Skeletal muscle satellite cell (primary cell): Measurements from ENCODE around the gene PRH1.

Experiments
- H3K27me3 ChIP-seq: 2 replicates; pipeline ENCODE4 v1.7.0; 2013; ENCODE audit warnings: low read length; ENCODE audit not compliant: control insufficient read depth, insufficient read depth
- H3K36me3 ChIP-seq: 2 replicates; pipeline ENCODE4 v1.7.0; 2013; ENCODE audit warnings: mild to moderate bottlenecking, control low read depth, low read length; ENCODE audit not compliant: insufficient read depth
- H3K4me1 ChIP-seq: 2 replicates; pipeline ENCODE4 v1.7.0; 2013; ENCODE audit warnings: low read length; ENCODE audit not compliant: control insufficient read depth, insufficient read depth
- H3K4me2 ChIP-seq: 2 replicates; pipeline ENCODE4 v1.7.0; 2013; ENCODE audit warnings: mild to moderate bottlenecking, low read length
- H3K4me3 ChIP-seq: 2 replicates; pipeline ENCODE4 v1.7.0; 2013; ENCODE audit warnings: low read length
- H3K9ac ChIP-seq: 2 replicates; pipeline ENCODE4 v1.7.0; 2013; ENCODE audit warnings: mild to moderate bottlenecking, low read depth, low read length, moderate library complexity
- H3K9me3 ChIP-seq: replicated peaks from 2 replicates; pipeline ENCODE4 v1.7.0; 2013; ENCODE audit warnings: mild to moderate bottlenecking, control low read depth, low read length

The PRH1 gene

DNA sequence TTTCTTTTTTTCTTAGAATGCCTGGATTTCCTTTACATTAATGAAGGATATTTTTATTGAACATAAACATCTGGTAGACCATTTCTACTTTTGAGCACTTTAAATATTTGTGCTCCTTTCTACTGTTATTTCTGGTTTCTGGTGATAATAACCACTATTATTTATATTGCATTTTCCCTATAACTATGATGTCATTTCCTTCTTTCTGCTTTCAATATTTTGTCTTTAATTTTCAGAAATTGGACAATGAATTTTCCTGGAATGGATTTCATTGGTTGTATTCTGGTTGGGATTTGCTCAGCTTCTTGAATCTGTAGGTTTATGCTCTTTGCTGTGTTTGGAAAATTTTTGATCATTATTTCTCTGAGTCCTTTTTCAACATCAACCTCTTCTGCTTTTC is 5.2 kb upstream of the PRH1 start:
- no peak overlapping the region for H3K4me2 ChIP-seq
- no peaks in the 10 kb centered on the region for H3K27me3 ChIP-seq
- H3K4me1 ChIP-seq, result no peaks in the 10 kb centered on the region
- no peak overlapping the region for H3K4me3 ChIP-seq
- no peaks in the 10 kb centered on the region for H3K36me3 ChIP-seq
- no peak overlapping the region for H3K9ac ChIP-seq
- H3K9me3 ChIP-seq, result no peaks in the 10 kb centered on the region

DNA sequence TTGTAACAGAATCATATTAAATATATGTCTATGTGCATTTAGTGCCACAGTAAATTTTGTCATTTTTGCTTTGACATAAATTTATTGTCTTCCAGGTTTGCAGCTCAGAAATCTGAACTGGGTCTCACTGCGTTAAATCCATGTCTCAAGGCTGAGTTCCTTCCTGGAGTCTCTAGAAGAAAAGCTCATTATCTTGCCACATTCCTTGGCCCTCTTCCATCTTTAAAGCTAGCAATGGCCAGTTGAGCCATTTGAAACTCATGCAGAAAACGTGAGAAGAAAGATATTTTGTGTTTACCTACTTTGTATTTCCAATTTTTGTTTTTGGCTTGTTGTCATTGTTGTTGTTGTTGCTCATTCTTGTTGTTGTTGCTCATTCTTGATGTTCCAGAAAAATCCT is 10.7 kb downstream of the PRH1 start:
- Histone ChIP-seq H3K4me2 (no peak overlapping the region), H3K27me3 (no peaks in the 10 kb centered on the region), H3K9me3 (no peaks in the 10 kb centered on the region), H3K4me1 (no peaks in the 10 kb centered on the region), H3K9ac (no peak overlapping the region), H3K4me3 (no peak overlapping the region), H3K36me3 (no peaks in the 10 kb centered on the region)

DNA sequence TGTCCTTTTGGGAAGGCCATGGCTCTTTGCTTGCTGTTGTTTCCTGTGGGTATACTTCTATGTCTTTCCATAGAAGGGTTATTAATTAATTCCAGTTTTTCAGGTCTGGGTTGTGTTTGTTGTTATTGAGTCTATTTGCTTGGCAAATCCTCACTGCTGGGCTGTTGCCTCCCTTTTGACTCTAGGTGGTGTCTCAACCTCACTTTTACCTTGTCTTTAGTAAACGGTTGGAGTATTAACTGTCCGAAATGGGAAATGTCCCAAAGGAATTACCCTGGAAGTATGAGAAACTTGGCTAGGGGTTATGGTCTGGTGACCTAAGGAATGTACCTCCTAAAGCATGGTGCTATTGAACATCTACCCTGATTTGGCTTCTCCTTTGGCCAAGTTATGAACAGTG is 16.7 kb downstream of the PRH1 start:
- H3K36me3 ChIP-seq, result no peaks in the 10 kb centered on the region
- H3K27me3 ChIP-seq, result no peaks in the 10 kb centered on the region
- H3K9me3 ChIP-seq, result no peaks in the 10 kb centered on the region
- H3K4me2 ChIP-seq, result no peak overlapping the region
- no peak overlapping the region for H3K4me3 ChIP-seq
- H3K9ac ChIP-seq, result no peak overlapping the region
- H3K4me1 ChIP-seq, result no peaks in the 10 kb centered on the region

DNA sequence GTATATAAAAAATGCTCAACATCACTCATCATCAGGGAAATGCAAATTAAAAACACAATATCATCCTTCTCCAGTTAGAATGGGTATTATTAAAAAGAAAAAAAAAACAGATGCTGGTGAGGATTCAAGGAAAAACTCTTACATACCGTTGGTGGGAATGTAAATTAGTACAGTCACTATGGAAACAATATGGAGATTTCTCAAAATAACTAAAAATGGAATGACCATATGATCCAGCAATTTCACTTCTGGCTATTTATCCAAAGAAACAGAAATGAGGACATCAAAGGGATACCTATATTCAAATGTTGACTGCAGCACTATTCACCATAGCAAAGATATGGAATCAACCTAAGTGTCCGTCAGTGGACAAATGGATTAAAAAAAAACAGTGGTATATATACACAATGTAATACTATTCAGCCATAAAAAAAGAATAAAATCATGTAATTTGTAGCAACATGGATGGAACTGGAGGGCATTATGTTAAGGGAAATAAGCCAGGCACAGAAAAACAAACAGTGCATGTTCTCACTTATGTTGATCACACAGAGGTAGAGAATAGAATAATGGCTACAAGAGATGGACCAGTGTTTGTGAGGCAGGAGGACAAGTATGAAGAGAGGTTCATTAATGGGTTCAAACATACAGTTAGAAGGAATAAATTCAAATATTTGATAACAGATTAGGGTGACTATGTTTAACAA is 20.4 kb downstream of the PRH1 start:
- Histone ChIP-seq H3K4me3 (no peak overlapping the region), H3K4me2 (no peak overlapping the region)

DNA sequence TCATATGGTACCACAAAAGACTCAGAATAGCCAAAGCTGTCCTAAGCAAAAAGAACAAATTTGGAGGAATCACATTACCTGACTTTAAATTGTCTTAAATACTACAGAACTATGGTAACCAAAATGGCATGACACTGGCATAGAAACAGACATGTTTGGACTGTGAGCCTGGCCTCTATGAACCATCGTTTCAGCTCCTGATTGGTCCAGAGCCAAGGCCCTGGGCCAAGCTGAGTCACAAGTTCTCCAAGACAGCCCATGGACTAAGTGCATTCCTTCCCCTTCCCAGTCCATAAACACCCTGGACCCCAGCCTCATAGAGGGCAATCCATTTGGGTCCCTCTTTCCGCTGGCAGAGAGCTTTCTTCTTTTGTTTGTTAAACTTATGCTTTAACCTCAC is 22.7 kb downstream of the PRH1 start:
- H3K4me2 ChIP-seq, result no peak overlapping the region
- H3K9ac ChIP-seq, result no peak overlapping the region
- no peak overlapping the region for H3K4me3 ChIP-seq
- H3K36me3 ChIP-seq, result no peaks in the 10 kb centered on the region
- H3K27me3 ChIP-seq, result no peaks in the 10 kb centered on the region
- H3K4me1 ChIP-seq, result no peaks in the 10 kb centered on the region
- H3K9me3 ChIP-seq, result no peaks in the 10 kb centered on the region

More for the DNA sequence above, 20.4 kb downstream of the PRH1 start:
- H3K9me3 ChIP-seq, result no peaks in the 10 kb centered on the region
- H3K36me3 ChIP-seq, result no peaks in the 10 kb centered on the region
- no peaks in the 10 kb centered on the region for H3K4me1 ChIP-seq
- H3K9ac ChIP-seq, result no peak overlapping the region
- no peaks in the 10 kb centered on the region for H3K27me3 ChIP-seq

DNA sequence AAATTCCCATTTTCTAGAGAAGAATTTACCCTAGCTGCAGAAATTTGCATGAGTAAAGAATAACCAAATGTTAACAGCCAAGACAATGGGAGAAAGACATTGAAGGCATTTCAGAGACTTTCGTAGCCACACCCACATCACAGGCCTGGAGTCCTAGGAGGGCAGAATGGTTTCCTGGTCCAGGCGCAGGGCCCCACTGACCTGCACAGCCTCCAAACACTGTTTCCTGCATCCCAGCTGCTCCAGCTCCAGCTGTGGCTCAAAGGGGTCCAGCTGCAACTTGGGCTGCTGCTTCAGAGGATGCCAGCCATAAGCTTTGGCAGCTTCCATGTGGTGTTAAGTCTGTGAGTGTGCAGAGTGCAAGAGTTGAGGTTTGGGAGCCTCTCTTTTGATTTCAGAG is 28.2 kb downstream of the PRH1 start:
- Histone ChIP-seq H3K4me2 (no peak overlapping the region), H3K9ac (no peak overlapping the region), H3K36me3 (no peaks in the 10 kb centered on the region), H3K4me1 (peaks cover 6% of the 10 kb centered on the region), H3K9me3 (no peaks in the 10 kb centered on the region), H3K4me3 (no peak overlapping the region), H3K27me3 (no peaks in the 10 kb centered on the region)

DNA sequence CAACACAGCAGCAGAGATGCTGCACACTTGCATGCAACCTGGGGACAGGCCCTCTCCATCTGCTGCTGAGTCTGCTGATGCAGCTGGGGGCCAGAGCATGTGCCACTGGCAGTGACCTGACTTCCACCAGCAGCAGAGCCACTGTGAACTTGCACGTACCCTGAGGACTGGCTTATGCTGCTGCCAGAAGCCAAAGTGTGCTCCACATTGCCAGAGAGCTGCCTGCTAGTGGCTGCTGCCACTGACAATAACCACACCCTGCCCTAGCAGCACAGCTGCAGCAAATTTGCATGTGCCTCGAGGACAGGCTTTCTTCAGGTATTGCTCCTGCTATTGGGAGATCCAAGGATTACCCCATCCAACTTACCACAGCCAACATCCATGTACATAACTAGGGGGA is 30.3 kb downstream of the PRH1 start:
- no peaks in the 10 kb centered on the region for H3K36me3 ChIP-seq
- no peak overlapping the region for H3K9ac ChIP-seq
- no peaks in the 10 kb centered on the region for H3K9me3 ChIP-seq
- H3K27me3 ChIP-seq, result no peaks in the 10 kb centered on the region
- H3K4me2 ChIP-seq, result no peak overlapping the region
- no peak overlapping the region for H3K4me3 ChIP-seq
- peaks cover 6% of the 10 kb centered on the region for H3K4me1 ChIP-seq

DNA sequence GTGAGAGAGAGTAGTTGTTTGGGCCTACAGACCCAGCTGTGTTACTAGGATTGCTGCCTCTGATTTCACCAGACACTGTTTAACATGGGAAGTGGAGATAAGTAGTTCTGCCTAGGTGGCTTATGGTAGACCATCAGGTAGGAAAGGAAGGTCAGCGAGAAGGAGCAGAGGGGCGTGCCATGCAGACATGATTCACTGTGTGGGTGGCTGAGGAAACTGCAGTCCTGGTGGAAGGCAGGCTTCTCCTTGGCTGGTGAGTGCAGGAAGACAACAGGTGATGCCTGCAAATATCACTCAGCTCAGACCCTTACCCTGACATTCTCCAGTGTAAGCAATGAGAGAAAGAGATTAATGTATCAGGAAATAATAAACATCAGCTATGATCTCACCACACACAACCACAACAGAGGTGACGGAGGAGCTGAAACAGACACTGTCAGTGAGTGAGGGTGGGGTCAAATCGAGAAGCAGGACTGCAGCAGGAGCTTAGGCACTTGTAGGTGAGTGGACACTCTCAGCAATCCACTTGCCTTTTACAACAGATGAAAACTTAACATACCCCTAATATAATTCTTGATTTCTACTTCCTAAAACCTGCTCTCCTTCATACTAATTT is 32.7 kb downstream of the PRH1 start:
- Histone ChIP-seq H3K4me3 (no peak overlapping the region), H3K4me2 (no peak overlapping the region), H3K9ac (no peak overlapping the region), H3K4me1 (peaks cover 6% of the 10 kb centered on the region), H3K27me3 (no peaks in the 10 kb centered on the region), H3K9me3 (no peaks in the 10 kb centered on the region), H3K36me3 (no peaks in the 10 kb centered on the region)

DNA sequence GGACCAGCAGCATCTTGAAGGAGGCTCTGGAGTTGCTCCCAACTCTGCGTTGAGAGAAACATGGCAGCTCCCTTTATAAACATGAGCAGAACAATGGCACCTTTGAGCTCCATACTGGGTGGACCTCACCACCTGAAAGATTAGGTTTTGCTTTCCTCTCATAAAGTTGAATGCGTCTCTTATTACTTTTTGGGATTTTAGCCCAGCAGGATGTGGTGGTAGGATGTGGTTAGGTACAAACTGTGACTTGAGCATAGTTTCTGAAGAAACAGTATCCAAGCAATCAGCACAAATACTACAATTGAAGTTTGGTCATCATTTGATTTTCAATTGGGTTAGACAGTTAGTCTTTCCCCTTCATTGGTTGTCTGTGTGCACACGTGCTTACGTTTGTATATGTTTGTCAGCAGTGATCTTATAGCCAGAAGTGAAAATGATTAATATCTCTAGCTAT is 34.6 kb downstream of the PRH1 start, which contains the start of gene PRR4:
PRR4 (minus strand) TSS at position 51 of the 454 bp plus-strand sequence; CDS start at position 13, 38 bp downstream.
- Histone ChIP-seq H3K4me2 (no peak within 1 kb of the TSS), H3K9me3 (no peaks in the 10 kb centered on the region), H3K36me3 (no peaks in the 10 kb centered on the region), H3K4me3 (no peak within 1 kb of the TSS), H3K27me3 (no peaks in the 10 kb centered on the region), H3K9ac (no peak within 1 kb of the TSS), H3K4me1 (peaks cover 6% of the 10 kb centered on the region)

DNA sequence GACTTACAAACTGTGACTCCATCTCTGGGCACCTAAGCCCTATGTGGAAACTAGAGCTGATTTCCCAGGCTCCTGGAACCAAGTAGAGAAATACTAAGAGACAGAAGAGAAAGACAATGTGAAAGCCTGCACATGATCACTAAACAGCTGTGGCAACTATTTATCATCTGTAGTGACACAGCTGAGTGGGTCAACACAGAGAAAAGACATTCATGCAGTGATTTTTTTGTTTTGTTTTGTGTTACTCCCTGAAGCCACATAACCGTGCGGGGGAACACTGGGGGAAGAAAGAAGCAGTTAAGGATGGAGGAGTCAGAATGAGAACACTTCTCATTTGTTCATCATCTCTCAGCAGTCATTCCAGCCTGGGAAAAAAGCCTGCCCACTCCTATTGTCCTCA is 36.3 kb downstream of the PRH1 start:
- H3K27me3 ChIP-seq, result no peaks in the 10 kb centered on the region
- no peak overlapping the region for H3K4me2 ChIP-seq
- H3K4me1 ChIP-seq, result peaks cover 6% of the 10 kb centered on the region

DNA sequence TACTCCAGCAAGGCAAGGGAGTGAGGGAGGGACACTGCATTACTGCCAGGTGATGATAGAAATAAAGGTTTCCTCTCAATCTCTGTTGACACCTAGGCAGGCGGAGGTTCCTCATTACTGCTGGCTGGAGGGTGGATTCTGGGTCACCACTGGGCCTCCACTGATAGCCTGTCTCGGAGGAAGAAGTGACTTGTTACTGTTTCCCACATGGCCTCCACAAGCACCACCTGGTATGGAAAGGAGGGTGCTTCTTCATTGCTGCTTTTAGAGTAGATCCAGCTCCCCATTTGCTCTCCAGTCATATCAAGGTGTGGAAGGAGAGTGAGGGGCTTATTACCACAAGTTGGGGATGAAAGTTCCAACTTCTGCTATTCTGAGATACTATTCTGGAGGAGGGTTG is 41.2 kb downstream of the PRH1 start:
- Histone ChIP-seq H3K4me3 (no peak overlapping the region), H3K9ac (no peak overlapping the region), H3K9me3 (no peaks in the 10 kb centered on the region), H3K27me3 (no peaks in the 10 kb centered on the region), H3K4me2 (no peak overlapping the region), H3K4me1 (no peaks in the 10 kb centered on the region), H3K36me3 (no peaks in the 10 kb centered on the region)

More for the DNA sequence above, 36.3 kb downstream of the PRH1 start:
- no peaks in the 10 kb centered on the region for H3K9me3 ChIP-seq
- no peak overlapping the region for H3K9ac ChIP-seq
- H3K36me3 ChIP-seq, result no peaks in the 10 kb centered on the region
- H3K4me3 ChIP-seq, result no peak overlapping the region

DNA sequence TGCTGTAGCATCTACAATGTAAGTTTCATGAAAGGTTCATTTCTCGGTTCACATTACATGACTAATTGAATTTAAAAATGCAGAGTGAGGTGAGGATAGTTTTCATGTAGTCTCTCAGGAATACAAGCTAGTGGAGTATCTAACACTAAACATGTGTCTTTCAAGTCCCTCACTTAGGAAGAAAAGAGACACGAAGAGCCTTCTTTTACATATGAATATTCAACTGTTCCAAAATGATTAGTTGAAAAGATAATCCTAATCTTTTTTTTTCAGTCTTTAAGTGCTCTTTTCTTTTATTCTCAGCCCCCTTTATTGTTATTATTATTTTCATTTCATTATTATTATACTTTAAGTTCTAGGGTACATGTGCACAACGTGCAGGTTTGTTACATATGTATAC is 45.6 kb downstream of the PRH1 start:
- Histone ChIP-seq H3K27me3 (no peaks in the 10 kb centered on the region), H3K9me3 (no peaks in the 10 kb centered on the region), H3K36me3 (peaks cover 2% of the 10 kb centered on the region), H3K4me3 (no peak overlapping the region), H3K9ac (no peak overlapping the region), H3K4me2 (no peak overlapping the region), H3K4me1 (no peaks in the 10 kb centered on the region)
